Endothelial cell of umbilical vein (primary cell): Measurements from ENCODE around the gene COX7A2. TPM values are rescaled to one million over a fixed set of nuclear protein-coding genes. Genes with fewer than 3 reads are reported as not detected.

Experiments used
- BruUV-seq: library from RNA; stranded (reverse); fragments of 400-500 nt; replicated peaks from 2 replicates; lab custom pipeline; 2021; lab: Mats Ljungman, UMichigan
- CTCF ChIA-PET: fragments of 300-600, 350-600 bp; sonication (Branson Sonifier 250); formaldehyde crosslinking; loops from one replicate; lab custom pipeline; 2021; ENCODE audit warnings: antibody characterized with exemption, inconsistent platforms; lab: Charles Lee
- POLR2A ChIA-PET: fragments of 300-600, 350-600 bp; sonication (Branson Sonifier 250); formaldehyde crosslinking; loops from one replicate; lab custom pipeline; 2021; ENCODE audit warnings: antibody characterized with exemption, inconsistent platforms; lab: Charles Lee
- DNase-seq: peaks from one replicate; pipeline ENCODE4 v3.0.0-alpha.2; 2011; ENCODE audit warnings: low read depth, low spot score
- FAIRE-seq: peaks from 2 replicates; lab custom pipeline; 2011; peaks lifted over from hg19 to GRCh38; lab: Jason Lieb, UNC
- H2AFZ ChIP-seq: 2 replicates; pipeline ENCODE4 v1.6.0; 2012; ENCODE audit warnings: low read depth, low read length, control low read depth, inconsistent platforms
- H3K27ac ChIP-seq: 2 replicates; pipeline ENCODE4 v1.5.1; 2011; ENCODE audit warnings: low read depth, mild to moderate bottlenecking, control low read depth, low read length, moderate library complexity; ENCODE audit not compliant: insufficient read depth
- H3K27me3 ChIP-seq, 2 experiments: 2 replicates each; pipeline versions ENCODE4 v1.6.0 to v1.6.1; 2011; ENCODE audit warnings: low read length in 2 of 2, mixed read lengths in 1 of 2; ENCODE audit not compliant: control insufficient read depth in 2 of 2, insufficient read depth in 2 of 2
- H3K36me3 ChIP-seq, 2 experiments: 2 replicates in 1 of 2; 3 replicates in 1 of 2; pipeline ENCODE4 v1.5.1; 2011; ENCODE audit warnings: low read length in 2 of 2, mild to moderate bottlenecking in 1 of 2, moderate library complexity in 1 of 2; ENCODE audit not compliant: control insufficient read depth in 2 of 2, insufficient read depth in 2 of 2; ENCODE audit errors: extremely low read depth in 1 of 2
- H3K4me1 ChIP-seq: 3 replicates; pipeline ENCODE4 v1.5.1; 2011; ENCODE audit warnings: mild to moderate bottlenecking, low read length; ENCODE audit not compliant: control insufficient read depth, insufficient read depth; ENCODE audit errors: extremely low read depth
- H3K4me2 ChIP-seq: 2 replicates; pipeline ENCODE4 v1.6.1; 2011; ENCODE audit warnings: low read length, control low read depth, mixed read lengths; ENCODE audit not compliant: insufficient read depth
- H3K4me3 ChIP-seq, 3 experiments: fragments of 200-600 bp in 1 of 3; sonication (generic), shearing (Covaris generic) in 1 of 3; replicated peaks in 1 of 3; 2 replicates each; pipeline ENCODE4 v1.5.1; 2011 to 2016; ENCODE audit warnings: control low read depth in 3 of 3, low read length in 3 of 3, mild to moderate bottlenecking in 2 of 3, inconsistent platforms in 1 of 3, low read depth in 1 of 3, moderate library complexity in 1 of 3; ENCODE audit not compliant: insufficient read depth in 1 of 3
- H3K79me2 ChIP-seq: 2 replicates; pipeline ENCODE4 v1.6.0; 2012; ENCODE audit warnings: low read length, inconsistent platforms; ENCODE audit not compliant: control insufficient read depth, insufficient read depth
- H3K9ac ChIP-seq: replicated peaks from 2 replicates; pipeline ENCODE3; 2011; ENCODE audit warnings: low read length, control low read depth; ENCODE audit not compliant: insufficient read depth; ENCODE audit errors: extremely low read depth
- H3K9me1 ChIP-seq: replicated peaks from 3 replicates; pipeline ENCODE4 v1.6.0; 2011; ENCODE audit warnings: mild to moderate bottlenecking, low read length; ENCODE audit not compliant: control insufficient read depth, insufficient read depth; ENCODE audit errors: extremely low read depth
- H3K9me3 ChIP-seq: replicated peaks from 2 replicates; pipeline ENCODE4 v1.5.1; 2012; ENCODE audit warnings: low read length, inconsistent platforms; ENCODE audit not compliant: control insufficient read depth, insufficient read depth
- H4K20me1 ChIP-seq: replicated peaks from 2 replicates; pipeline ENCODE3; 2011; ENCODE audit warnings: mild to moderate bottlenecking, low read length; ENCODE audit not compliant: control insufficient read depth, insufficient read depth; ENCODE audit errors: extremely low read depth
- EZH2 ChIP-seq: IDR thresholded peaks from 2 replicates; pipeline ENCODE4 v1.6.1; 2012; ENCODE audit warnings: borderline replicate concordance, low read depth, mild to moderate bottlenecking, moderate library complexity, low read length, inconsistent platforms; ENCODE audit not compliant: severe bottlenecking
- FOS ChIP-seq: IDR thresholded peaks from 2 replicates; pipeline ENCODE4 v1.6.1; 2011; ENCODE audit warnings: mild to moderate bottlenecking, low read length, moderate library complexity, borderline replicate concordance; ENCODE audit not compliant: insufficient read depth
- GATA2 ChIP-seq: IDR thresholded peaks from 2 replicates; pipeline ENCODE4 v1.7.0; 2011; ENCODE audit warnings: low read depth, mild to moderate bottlenecking, moderate library complexity, mixed read lengths, low read length; ENCODE audit not compliant: insufficient read length, insufficient read depth
- JUN ChIP-seq: IDR thresholded peaks from 2 replicates; pipeline ENCODE4 v1.6.1; 2011; ENCODE audit warnings: borderline replicate concordance, low read depth; ENCODE audit not compliant: insufficient read length, insufficient read depth
- POLR2A ChIP-seq: IDR thresholded peaks from 2 replicates; pipeline ENCODE4 v1.6.1; 2012; ENCODE audit warnings: low read depth, mild to moderate bottlenecking, control low read depth, low read length
- POLR2AphosphoS5 ChIP-seq: IDR thresholded peaks from 2 replicates; pipeline ENCODE4 v1.6.1; 2012; ENCODE audit warnings: low read depth, mild to moderate bottlenecking, control low read depth, low read length, moderate library complexity; ENCODE audit not compliant: insufficient read depth
- dilution Hi-C: fragments of 300-500 bp; cut with MboI; formaldehyde crosslinking; loops from one replicate; pipeline ENCODE4 v1.15.0; 2019; ENCODE audit warnings: low sequenced_read_pairs; ENCODE audit not compliant: extremely low pct_ligation_motif_present
- intact Hi-C: fragments of 100-400 bp; cut with micrococcal nuclease; formaldehyde crosslinking; loops from one replicate; pipeline ENCODE4 v1.10.0; 2022
- polyA plus RNA-seq, 4 experiments: library from polyadenylated mRNA; depleted of rRNA in 3 of 4; stranded (reverse) in 3 of 4; unstranded in 1 of 4; fragments of >200 nt; gene quantifications; 2 replicates each; pipeline versions ENCODE4 v1.2.1 to v1.2.3, GENCODE V29; 2011 to 2012; ENCODE audit warnings: missing spikeins in 1 of 4
- total RNA-seq: library from RNA; stranded (reverse); gene quantifications from 2 replicates; pipeline ENCODE4 v1.2.3, GENCODE V29; 2021
- TF ChIP-seq, protein P1 (sequence below): IDR thresholded peaks from 2 replicates; pipeline ENCODE4 v1.6.1; 2011; ENCODE audit not compliant: insufficient read depth, insufficient read length
- TF ChIP-seq, protein P2 (sequence below), 2 donors: IDR thresholded peaks; 1 replicate in 1 of 2; 2 replicates in 1 of 2; pipeline ENCODE4 v1.5.1; 2011; ENCODE audit warnings: low read length in 2 of 2, mild to moderate bottlenecking in 2 of 2, moderate library complexity in 2 of 2, control low read depth in 1 of 2, inconsistent platforms in 1 of 2, low read depth in 1 of 2; ENCODE audit not compliant: insufficient read depth in 1 of 2; ENCODE audit errors: extremely low read depth in 1 of 2

COX7A2 gene
- total and polyA plus RNA-seq, 2 donors (not counting 3 experiments of a cell fraction or from before 2014, with no cell fraction given) = 254 to 426 TPM

DNA sequence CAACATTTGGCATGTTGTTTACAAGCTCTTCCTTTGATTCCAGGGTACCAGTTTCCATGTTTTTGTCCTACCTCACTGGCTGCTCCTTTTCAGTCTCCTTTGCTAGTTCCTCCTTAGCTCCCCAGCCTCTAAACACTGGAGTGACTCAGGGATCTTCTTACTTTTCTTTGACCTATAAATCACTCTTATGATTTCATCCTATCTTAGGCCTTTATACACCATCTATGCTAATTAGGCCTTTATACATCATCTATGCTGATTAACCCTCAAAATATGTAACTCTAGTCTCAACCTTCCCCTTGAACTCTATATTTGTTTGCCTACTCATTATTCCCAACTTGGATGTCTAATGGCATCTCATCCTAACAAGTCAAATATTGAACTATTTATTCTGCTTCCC lies 31.5 kb upstream of the COX7A2 start:
- TF ChIP-seq GATA2 = no peak
- TF ChIP-seq POLR2AphosphoS5 = no peak
- peak; percentile 43 for TF ChIP-seq FOS
- TF ChIP-seq JUN = no peak
- TF ChIP-seq, protein P1, sequence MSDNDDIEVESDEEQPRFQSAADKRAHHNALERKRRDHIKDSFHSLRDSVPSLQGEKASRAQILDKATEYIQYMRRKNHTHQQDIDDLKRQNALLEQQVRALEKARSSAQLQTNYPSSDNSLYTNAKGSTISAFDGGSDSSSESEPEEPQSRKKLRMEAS = no peak
- no peak for TF ChIP-seq EZH2
- peaks cover 2% of the 10 kb centered on the region for H4K20me1 ChIP-seq
- H3K27me3 ChIP-seq = no peaks in the 10 kb centered on the region
- H3K36me3 ChIP-seq = peaks cover 0 to 6% of the 10 kb centered on the region in 2 experiments
- intact Hi-C loops (no loop called here), dilution Hi-C loops (no loop called here)
- FAIRE-seq = no peak
- CTCF ChIA-PET = interaction anchor here (1.3 to 1.8 kb wide), 3 partner anchors 8 to 22 kb away, joined by 3 to 7 read pairs (median 6); no protein-coding TSS in a partner anchor
- peaks cover 35% of the 10 kb centered on the region for H3K4me1 ChIP-seq
- DNase-seq = peak; percentile 47
- no peak overlapping the region for H2AFZ ChIP-seq
- H3K79me2 ChIP-seq = peaks cover 97% of the 10 kb centered on the region
- H3K4me3 ChIP-seq = no peak overlapping the region
- no peaks in the 10 kb centered on the region for H3K9me1 ChIP-seq
- POLR2A ChIA-PET = interaction anchor here (1.2 kb wide), 1 partner anchor 10 kb away, joined by 6 read pairs; the partner anchor contains the start of gene TMEM30A
- H3K9ac ChIP-seq = no peak overlapping the region
- peaks cover 2% of the 10 kb centered on the region for H3K9me3 ChIP-seq
- H3K4me2 ChIP-seq = no peak overlapping the region
- H3K27ac ChIP-seq = no peak overlapping the region
- no TSS peak for BruUV-seq

GRCh38 chr6:75273009-75273408 lies 29.4 kb upstream of the COX7A2 start:
- BruUV-seq = no TSS peak
- no peak overlapping the region for H3K27ac ChIP-seq
- POLR2A ChIA-PET = no interaction called here
- dilution Hi-C loops = no loop called here
- peaks cover 2% of the 10 kb centered on the region for H3K9me3 ChIP-seq
- no peak overlapping the region for H2AFZ ChIP-seq
- DNase-seq = no peak
- H3K4me3 ChIP-seq = no peak overlapping the region
- CTCF ChIA-PET = no interaction called here
- no peak overlapping the region for H3K4me2 ChIP-seq
- H4K20me1 ChIP-seq = no peaks in the 10 kb centered on the region
- no peaks in the 10 kb centered on the region for H3K9me1 ChIP-seq
- H3K36me3 ChIP-seq = peaks cover 0 to 6% of the 10 kb centered on the region in 2 experiments
- H3K79me2 ChIP-seq = peaks cover 93% of the 10 kb centered on the region
- FAIRE-seq = no peak
- no peak overlapping the region for H3K9ac ChIP-seq
- H3K4me1 ChIP-seq = peaks cover 23% of the 10 kb centered on the region
- intact Hi-C loops = no loop called here
- TF ChIP-seq POLR2A = no peak
- TF ChIP-seq, protein P1 = no peak
- TF ChIP-seq FOS = no peak
- TF ChIP-seq, protein P2, sequence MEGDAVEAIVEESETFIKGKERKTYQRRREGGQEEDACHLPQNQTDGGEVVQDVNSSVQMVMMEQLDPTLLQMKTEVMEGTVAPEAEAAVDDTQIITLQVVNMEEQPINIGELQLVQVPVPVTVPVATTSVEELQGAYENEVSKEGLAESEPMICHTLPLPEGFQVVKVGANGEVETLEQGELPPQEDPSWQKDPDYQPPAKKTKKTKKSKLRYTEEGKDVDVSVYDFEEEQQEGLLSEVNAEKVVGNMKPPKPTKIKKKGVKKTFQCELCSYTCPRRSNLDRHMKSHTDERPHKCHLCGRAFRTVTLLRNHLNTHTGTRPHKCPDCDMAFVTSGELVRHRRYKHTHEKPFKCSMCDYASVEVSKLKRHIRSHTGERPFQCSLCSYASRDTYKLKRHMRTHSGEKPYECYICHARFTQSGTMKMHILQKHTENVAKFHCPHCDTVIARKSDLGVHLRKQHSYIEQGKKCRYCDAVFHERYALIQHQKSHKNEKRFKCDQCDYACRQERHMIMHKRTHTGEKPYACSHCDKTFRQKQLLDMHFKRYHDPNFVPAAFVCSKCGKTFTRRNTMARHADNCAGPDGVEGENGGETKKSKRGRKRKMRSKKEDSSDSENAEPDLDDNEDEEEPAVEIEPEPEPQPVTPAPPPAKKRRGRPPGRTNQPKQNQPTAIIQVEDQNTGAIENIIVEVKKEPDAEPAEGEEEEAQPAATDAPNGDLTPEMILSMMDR (IDR thresholded peaks at IDR 0.05; ENCODE audit: extremely low read depth in 1 of 2, insufficient read depth in 1 of 2, low read depth in 1 of 2, low read length in 2 of 2) = no peak
- H3K27me3 ChIP-seq = no peaks in the 10 kb centered on the region
